HG02938 (cell line): ENCODE data around the gene BPIFB6.

Experiments
- ATAC-seq: cut with Tn5 transposase; IDR thresholded peaks from one replicate; pipeline ENCODE4 v1.9.1; 2021; ENCODE audit warnings: mild to moderate bottlenecking, moderate library complexity; ENCODE audit not compliant: unreplicated experiment

BPIFB6 gene

GRCh38 chr20:33000802-33001466 is 30.5 kb upstream of the BPIFB6 start:
- ATAC-seq, result no peak

GRCh38 chr20:33002087-33002808 is 29.2 kb upstream of the BPIFB6 start:
- ATAC-seq, result no peak

GRCh38 chr20:33004141-33004751 is 27.2 kb upstream of the BPIFB6 start, which contains the start of gene SUN5:
TSS of gene SUN5 (minus strand) at chr20:33004433. CDS start at chr20:33004340, 93 bp downstream.
- ATAC-seq, result no peak

GRCh38 chr20:33005132-33005566 is 26.3 kb upstream of the BPIFB6 start:
- no peak for ATAC-seq

GRCh38 chr20:33005908-33006775 is 25.3 kb upstream of the BPIFB6 start:
- ATAC-seq, result no peak

GRCh38 chr20:33006776-33007375 is 24.6 kb upstream of the BPIFB6 start:
- ATAC-seq, result no peak

- no peak for ATAC-seq
These were observed 23.8 kb upstream of the BPIFB6 start, which contains the start of gene BPIFB2 for GRCh38 chr20:33007376-33008335. TSS of gene BPIFB2 (plus strand) at chr20:33007704. CDS start at chr20:33008575, 871 bp downstream.

GRCh38 chr20:33008336-33009213 is 22.9 kb upstream of the BPIFB6 start:
- ATAC-seq, result no peak

- no peak for ATAC-seq
These were observed 22.0 kb upstream of the BPIFB6 start for GRCh38 chr20:33009214-33010132.

- no peak for ATAC-seq
These were observed 21.3 kb upstream of the BPIFB6 start for GRCh38 chr20:33010133-33010504.

GRCh38 chr20:33010674-33011449 is 20.6 kb upstream of the BPIFB6 start:
- no peak for ATAC-seq

GRCh38 chr20:33012327-33013189 is 18.9 kb upstream of the BPIFB6 start:
- no peak for ATAC-seq

- ATAC-seq, result no peak
These were observed 17.6 kb upstream of the BPIFB6 start for GRCh38 chr20:33013701-33014326.

- no peak for ATAC-seq
These were observed 16.9 kb upstream of the BPIFB6 start for GRCh38 chr20:33014336-33015113.
